Lower leg skin (tissue), 4 donors: ENCODE measurements around the gene ZNF830. TPM values are rescaled to one million over a fixed set of nuclear protein-coding genes. Genes with fewer than 3 reads are reported as not detected.

Experiments used
- DNase-seq, 2 donors: peaks; one replicate each; pipeline ENCODE4 v3.0.0-alpha.2; 2019; ENCODE audit warnings: low spot score in 2 of 2
- H3K4me3 ChIP-seq: fragments of 200-600 bp; sonication (generic); 2 replicates; pipeline ENCODE4 v1.5.1; 2017; ENCODE audit warnings: mild to moderate bottlenecking, low read depth; ENCODE audit not compliant: poor library complexity, severe bottlenecking
- CTCF ChIP-seq, 3 donors: fragments of 450-650 bp; IDR thresholded peaks; one replicate each; pipeline ENCODE4 v1.5.1; 2016; ENCODE audit warnings: antibody characterized with exemption in 3 of 3, mild to moderate bottlenecking in 3 of 3, moderate library complexity in 2 of 3
- POLR2A ChIP-seq, 2 donors: fragments of 450-650 bp; IDR thresholded peaks; one replicate each; pipeline ENCODE4 v1.6.1; 2016 to 2017; ENCODE audit warnings: antibody characterized with exemption in 2 of 2, mild to moderate bottlenecking in 1 of 2, moderate library complexity in 1 of 2
- WGBS, 2 donors: methylation state at CpG; one replicate each; pipeline ENCODE4 v1.1.5; 2018; 5-methylcytosine and 5-hydroxymethylcytosine counted together
- intact Hi-C: fragments of 100-400 bp; cut with DNase I; formaldehyde crosslinking; loops from one replicate; pipeline ENCODE4 v1.15.0; 2023; ENCODE audit warnings: low total_unique reads
- total RNA-seq, 4 donors: library from RNA; depleted of rRNA; stranded (reverse); fragments of >200 nt; gene quantifications; one replicate each; pipeline ENCODE4 v1.1.0, GENCODE V29; 2016

Gene ZNF830
- total RNA-seq, 4 donors from 2014 or later, result 11.7 to 15.6 (median 13.3) TPM

- 85 to 90% methylated on average over 2 of the region's 2 CpGs for whole genome bisulfite sequencing, 2 donors
- intact Hi-C loops, result no loop called here
Measured at GRCh38 chr17:34987232-34987631, 25.9 kb downstream of the ZNF830 start.

GRCh38 chr17:34988644-34989043 is 27.3 kb downstream of the ZNF830 start:
- H3K4me3 ChIP-seq, result no peak overlapping the region
- WGBS, 2 donors, result 86 to 93% methylated on average over 2 of the region's 2 CpGs
- DNase-seq, result no peak
- intact Hi-C loops, result no loop called here
- no peak for TF ChIP-seq POLR2A (IDR thresholded peaks at IDR 0.05)
- TF ChIP-seq CTCF (IDR thresholded peaks at IDR 0.05), result no peak

More at GRCh38 chr17:34987232-34987631, 25.9 kb downstream of the ZNF830 start:
- H3K4me3 ChIP-seq, result no peak overlapping the region
- no peak for TF ChIP-seq POLR2A (IDR thresholded peaks at IDR 0.05)
- no peak for TF ChIP-seq CTCF (IDR thresholded peaks at IDR 0.05)
- no peak for DNase-seq

GRCh38 chr17:34989473-34989872 is 28.1 kb downstream of the ZNF830 start:
- intact Hi-C loops, result no loop called here
- no peak for DNase-seq
- 91 to 93% methylated on average over 10 of the region's 10 CpGs for WGBS, 2 donors
- H3K4me3 ChIP-seq, result no peak overlapping the region
- TF ChIP-seq POLR2A (IDR thresholded peaks at IDR 0.05) (no peak), CTCF (IDR thresholded peaks at IDR 0.05) (no peak)

- intact Hi-C loops, result loop anchor here (10.0 kb wide), 1 partner anchor 104 kb away; no protein-coding TSS in a partner anchor
- no peak for DNase-seq
- no peak for TF ChIP-seq POLR2A (IDR thresholded peaks at IDR 0.05)
- no peak for TF ChIP-seq CTCF (IDR thresholded peaks at IDR 0.05)
- 52 to 59% methylated on average over 6 of the region's 6 CpGs for WGBS, 2 donors
- H3K4me3 ChIP-seq, result no peak overlapping the region
Measured at GRCh38 chr17:34990921-34991365, 29.6 kb downstream of the ZNF830 start.

GRCh38 chr17:34991606-34992005 is 30.3 kb downstream of the ZNF830 start:
- no peak for DNase-seq
- intact Hi-C loops, result loop anchor here (10.0 kb wide), 1 partner anchor 103 kb away; no protein-coding TSS in a partner anchor
- H3K4me3 ChIP-seq, result no peak overlapping the region
- WGBS, 2 donors, result 81 to 83% methylated on average over 3 of the region's 3 CpGs
- TF ChIP-seq CTCF (IDR thresholded peaks at IDR 0.05) (no peak), POLR2A (IDR thresholded peaks at IDR 0.05) (no peak)

- TF ChIP-seq CTCF (IDR thresholded peaks at IDR 0.05) (no peak), POLR2A (IDR thresholded peaks at IDR 0.05) (no peak)
- intact Hi-C loops, result loop anchor here (10.0 kb wide), 1 partner anchor 102 kb away; no protein-coding TSS in a partner anchor
- H3K4me3 ChIP-seq, result no peak overlapping the region
- no peak for DNase-seq
- 53 to 75% methylated on average over 2 of the region's 2 CpGs for WGBS, 2 donors
Measured at GRCh38 chr17:34993031-34993430, 31.7 kb downstream of the ZNF830 start.
